NOMO-1 treated with DMSO at 0.1 percent for 48 hours (cell line): Measurements from ENCODE around the gene FNDC3A.

Experiments used
- DNase-seq: peaks from one replicate; lab custom pipeline; 2025; ENCODE audit not compliant: unreplicated experiment; lab: John Stamatoyannopoulos, UW

Gene FNDC3A

DNA sequence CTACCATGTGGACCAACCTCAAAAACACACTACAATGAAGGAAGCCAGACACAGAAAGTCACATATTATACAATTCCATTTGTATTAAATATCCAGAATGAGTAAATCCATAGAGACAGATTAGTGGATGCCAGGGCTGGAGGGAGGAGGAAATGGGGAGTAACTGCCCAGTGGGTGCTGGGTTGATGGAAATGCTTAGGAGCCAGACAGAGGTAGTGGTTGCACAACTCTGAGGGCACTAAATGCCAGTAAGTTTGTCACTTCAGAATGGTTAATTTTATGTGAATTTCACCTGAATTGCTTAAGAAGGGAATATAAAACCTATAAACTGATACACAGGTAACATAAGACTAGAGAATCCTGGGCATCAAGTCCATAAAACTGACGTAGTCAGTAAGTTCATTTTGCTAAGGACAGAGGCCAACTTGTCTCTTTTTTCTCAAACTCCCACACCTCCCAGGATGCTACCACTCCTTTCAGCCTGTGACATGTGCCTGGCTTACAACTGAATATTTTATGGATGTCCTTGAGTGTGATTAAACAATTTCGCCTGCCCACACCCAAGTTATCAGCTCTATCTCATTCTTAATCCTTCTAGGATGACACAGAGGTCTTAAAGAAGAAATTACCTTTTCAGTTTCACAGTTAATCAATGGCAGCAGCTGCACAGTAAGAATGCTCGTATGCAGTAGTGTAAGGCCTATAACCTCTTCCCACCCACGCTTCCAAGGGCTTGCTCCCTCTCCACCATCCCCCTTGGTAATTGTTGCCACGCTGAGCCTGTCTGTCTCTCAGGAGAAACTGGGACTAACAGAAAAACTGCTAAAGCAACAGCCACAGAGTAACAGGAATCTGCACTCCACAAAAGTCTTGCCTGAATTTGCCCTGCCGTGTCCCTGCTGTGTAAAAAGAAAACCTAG, 238.5 kb downstream of the FNDC3A start:
- DNase-seq, result no peak

DNA sequence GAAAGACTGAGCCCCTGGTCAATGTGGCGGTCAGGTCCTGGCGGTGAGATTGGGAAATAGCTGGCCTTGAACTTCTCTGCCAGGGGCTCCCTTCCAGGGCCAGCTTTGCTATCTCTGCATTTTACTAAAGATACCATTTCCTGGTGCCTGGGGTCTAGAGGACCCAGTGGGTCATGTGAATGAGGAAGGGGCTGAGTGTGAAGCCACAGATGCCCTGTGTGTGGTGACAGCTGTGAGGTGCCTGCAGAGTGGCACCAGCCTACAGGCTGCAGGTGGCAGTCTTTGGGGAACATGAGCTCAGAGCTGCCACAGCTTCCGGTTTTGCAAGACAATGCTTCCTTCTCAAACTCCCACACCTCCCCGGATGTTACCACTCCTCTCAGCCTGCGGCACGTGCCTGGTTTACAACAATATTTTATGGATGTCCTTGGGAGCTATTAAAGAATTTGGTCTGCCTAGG, 239.2 kb downstream of the FNDC3A start:
- DNase-seq, result peak; percentile 91

DNA sequence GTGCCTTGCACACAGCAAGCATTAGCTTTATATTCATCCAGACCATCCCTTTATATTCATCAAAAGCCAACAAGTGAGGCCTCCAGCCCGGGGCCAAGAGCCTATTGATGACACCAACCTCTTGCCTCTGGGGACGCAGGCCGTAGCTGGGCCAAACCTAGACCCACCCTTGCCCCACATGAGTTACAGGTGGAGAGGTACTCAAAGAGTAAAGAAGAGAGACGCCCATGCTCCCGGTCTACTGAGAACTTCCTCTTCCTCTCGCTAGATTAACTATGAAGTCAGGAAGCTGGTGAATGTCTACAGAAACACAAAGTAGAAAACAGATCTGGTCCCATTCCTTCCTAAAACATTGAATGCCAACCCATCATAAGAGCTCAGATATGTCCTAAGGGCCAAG, 240.6 kb downstream of the FNDC3A start:
- no peak for DNase-seq

DNA sequence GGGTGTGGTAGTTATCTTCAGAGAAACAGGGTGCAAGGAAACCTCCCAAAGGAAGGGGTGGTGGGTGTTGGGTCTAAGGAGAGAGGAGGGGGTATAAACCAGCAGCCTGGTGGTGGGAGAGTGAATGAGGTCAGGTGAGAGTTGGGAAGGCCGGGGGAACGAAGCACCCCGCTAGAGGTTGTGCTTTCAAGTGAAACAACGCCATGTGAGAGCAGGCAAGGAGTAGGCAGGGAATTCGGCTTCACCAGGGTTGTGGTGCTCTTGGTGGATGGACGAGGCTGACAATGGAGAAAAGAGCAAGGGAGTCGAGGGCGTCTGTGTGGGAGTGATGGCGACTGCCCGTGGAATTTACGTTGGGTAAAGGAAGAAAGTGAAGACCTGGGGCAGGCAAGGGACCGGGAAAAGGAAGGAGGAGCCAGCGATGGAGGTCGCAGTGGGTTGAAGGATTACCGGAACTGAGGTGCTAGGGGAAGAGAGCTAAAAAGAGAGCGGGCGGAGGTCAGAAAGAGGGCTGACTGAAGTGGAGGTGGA, 242.3 kb downstream of the FNDC3A start:
- no peak for DNase-seq

DNA sequence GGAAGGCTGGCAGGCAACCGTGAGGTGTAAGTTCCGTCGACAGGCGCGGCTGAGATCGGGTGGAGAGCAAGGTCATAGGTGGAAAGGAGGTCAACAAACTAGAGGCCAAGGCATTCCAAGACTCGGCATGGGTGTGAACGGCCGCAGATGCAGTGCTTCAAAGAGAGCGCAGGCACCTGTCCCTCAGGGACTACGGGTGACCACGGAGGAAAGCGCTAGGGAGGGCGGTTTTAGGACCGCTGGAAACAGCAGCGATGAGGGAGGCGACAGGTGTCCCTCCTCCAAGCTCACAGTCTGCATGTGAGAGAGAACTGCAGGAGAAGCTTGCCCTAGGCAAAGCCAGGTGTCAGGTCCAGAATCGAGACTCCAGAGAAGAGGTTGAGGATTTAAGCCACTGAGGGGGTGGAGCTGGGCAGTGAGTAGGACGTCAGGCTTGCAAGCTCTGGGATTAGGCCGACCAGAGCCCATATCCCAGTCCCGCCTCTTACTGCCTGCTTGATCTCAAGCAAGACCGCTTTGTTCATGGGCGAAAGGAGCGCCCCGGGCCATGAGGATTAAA, 242.9 kb downstream of the FNDC3A start:
- no peak for DNase-seq

DNA sequence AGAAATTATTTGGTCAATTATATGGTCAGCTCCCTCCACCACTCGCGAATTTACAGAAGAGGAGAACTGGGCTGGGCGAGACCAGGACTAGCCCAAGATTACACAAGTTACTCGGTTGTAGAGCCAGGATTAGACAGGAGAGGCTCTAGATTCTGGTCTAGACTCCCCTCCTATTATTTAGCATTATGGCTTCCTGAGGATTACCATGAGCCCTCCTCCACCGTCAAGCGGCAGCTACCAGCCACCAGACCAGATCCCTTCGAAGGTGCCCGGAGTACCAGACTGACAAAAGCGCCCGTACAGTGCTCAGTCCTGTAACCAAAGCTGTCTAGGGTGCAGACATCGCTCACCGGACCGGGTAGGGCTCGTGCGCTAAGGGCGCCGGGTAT, 243.9 kb downstream of the FNDC3A start:
- no peak for DNase-seq

DNA sequence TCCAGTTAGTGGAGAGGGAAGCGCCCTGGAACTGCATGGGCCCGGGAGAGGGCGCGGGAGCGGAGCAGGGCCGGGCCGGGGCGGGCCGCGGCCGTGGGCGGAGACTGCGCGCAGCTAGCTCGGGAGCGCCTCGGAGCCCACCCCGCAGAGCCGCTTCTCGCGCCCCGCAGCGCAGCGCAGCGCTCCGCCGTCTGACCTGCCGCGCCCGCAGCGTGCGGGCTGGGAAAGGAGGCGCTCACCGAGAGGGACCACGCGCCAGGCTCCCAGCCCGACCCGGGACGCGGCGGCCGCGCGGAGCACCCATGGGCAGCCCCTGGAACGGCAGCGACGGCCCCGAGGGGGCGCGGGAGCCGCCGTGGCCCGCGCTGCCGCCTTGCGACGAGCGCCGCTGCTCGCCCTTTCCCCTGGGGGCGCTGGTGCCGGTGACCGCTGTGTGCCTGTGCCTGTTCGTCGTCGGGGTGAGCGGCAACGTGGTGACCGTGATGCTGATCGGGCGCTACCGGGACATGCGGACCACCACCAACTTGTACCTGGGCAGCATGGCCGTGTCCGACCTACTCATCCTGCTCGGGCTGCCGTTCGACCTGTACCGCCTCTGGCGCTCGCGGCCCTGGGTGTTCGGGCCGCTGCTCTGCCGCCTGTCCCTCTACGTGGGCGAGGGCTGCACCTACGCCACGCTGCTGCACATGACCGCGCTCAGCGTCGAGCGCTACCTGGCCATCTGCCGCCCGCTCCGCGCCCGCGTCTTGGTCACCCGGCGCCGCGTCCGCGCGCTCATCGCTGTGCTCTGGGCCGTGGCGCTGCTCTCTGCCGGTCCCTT, 244.5 kb downstream of the FNDC3A start, which contains the start of gene MLNR:
TSS of gene MLNR (plus strand) at position 303 of the 820 bp plus-strand sequence. CDS start at position 303, 0 bp downstream.
- no peak for DNase-seq

DNA sequence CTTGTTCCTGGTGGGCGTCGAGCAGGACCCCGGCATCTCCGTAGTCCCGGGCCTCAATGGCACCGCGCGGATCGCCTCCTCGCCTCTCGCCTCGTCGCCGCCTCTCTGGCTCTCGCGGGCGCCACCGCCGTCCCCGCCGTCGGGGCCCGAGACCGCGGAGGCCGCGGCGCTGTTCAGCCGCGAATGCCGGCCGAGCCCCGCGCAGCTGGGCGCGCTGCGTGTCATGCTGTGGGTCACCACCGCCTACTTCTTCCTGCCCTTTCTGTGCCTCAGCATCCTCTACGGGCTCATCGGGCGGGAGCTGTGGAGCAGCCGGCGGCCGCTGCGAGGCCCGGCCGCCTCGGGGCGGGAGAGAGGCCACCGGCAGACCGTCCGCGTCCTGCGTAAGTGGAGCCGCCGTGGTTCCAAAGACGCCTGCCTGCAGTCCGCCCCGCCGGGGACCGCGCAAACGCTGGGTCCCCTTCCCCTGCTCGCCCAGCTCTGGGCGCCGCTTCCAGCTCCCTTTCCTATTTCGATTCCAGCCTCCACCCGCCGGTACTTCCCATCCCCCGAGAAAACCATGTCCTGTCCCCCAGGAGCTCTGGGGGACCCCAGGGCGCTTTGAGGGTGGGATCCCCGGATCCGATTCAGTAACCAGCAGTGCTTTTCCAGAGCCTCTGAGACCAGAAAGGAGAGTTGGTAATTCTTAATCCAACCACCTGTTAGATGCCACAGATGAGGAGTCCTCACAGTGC, 245.3 kb downstream of the FNDC3A start:
- no peak for DNase-seq

DNA sequence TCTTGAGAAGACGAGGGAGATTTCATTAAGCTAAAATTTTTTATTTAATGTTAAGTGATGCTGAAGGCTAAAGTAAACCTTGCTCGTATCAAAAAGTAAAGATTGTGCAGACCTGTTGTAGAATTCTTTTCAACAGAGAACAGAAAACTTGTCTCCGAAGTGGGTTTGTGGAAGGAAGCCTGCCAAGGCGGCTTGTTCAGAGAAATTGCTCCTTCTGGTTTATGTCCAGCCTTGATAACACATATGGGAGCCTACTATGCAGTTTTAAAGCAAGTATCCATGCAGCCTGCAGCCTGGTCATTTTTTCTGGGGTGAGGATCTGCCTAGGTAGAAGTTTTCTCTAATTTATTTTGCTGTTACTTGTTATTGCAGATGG, 245.9 kb downstream of the FNDC3A start:
- no peak for DNase-seq

DNA sequence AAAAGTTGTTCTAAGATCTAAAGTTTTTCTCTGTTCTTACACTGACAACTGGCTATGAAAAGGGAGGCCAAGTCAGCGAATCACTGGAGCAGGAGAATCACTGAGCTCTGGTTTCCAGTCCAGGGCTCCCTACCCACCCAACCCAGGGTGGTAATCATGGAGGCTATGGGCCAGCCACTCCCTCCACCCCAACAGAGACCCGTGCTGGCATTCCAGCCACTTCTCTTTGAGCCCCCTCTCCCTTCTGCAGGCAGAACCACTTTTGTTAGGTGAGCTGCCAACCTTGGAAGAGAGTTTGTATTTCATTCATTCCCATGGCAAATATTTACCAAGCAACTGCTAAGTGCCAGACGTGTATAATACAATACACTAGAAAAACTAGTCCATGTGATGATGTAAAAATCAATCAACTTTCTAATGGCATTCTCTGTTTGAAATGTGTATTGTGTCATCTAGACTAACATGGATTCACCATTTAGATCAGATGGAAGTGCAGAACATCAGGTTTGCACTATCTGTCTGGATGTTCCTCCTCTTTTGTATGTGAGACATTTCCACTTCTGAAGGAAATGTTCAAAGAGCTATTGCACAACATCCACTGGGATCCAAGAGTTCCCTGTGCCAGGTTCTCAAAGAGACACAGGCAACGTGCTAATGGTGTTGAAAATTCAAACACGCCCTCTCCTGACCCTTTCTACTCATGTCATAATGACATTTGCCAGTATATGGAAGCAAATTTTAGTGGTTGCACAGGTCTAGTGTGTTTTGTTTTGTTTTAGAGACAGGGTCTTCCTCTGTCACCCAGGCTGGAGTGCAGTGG, 249.7 kb downstream of the FNDC3A start:
- DNase-seq, result peak; percentile 20

DNA sequence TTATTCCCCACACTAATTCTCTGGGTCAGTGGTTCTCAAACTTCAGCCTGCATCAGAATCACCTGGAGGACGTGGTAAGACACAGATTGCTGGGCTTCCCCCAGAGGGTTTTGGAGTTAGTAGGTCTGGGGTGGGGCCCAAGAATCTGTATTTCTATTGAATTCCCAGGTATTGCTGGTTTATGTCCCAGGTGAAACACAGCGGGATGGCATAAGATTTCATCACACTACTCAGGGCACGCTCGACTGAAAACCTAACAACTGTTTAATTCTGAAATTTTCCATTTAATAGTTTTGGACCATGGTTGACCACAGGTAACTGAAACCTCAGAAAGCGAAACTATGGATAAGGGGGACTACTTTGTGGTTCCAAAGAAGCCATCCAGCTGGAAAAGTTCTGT, 250.9 kb downstream of the FNDC3A start:
- DNase-seq, result no peak

DNA sequence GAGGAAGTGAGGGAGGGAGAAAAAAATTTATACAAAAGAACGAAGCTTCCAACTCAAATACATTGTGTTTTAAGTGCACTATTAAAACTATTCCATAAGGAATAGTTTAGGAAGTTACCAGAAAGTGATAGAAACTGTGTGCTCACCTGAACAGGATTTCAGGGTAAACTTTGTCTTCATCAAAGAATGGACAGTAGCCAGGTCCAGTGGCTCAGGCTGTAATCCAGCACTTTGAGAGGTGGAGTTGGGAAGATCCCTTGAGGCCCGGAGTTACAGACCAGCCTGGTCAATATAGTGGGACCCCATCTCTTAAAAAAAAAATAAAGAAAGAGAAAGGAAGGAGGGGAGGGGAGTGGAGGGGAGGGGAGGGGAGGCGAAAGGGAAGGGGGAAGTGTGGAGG, 259.0 kb downstream of the FNDC3A start:
- no peak for DNase-seq

DNA sequence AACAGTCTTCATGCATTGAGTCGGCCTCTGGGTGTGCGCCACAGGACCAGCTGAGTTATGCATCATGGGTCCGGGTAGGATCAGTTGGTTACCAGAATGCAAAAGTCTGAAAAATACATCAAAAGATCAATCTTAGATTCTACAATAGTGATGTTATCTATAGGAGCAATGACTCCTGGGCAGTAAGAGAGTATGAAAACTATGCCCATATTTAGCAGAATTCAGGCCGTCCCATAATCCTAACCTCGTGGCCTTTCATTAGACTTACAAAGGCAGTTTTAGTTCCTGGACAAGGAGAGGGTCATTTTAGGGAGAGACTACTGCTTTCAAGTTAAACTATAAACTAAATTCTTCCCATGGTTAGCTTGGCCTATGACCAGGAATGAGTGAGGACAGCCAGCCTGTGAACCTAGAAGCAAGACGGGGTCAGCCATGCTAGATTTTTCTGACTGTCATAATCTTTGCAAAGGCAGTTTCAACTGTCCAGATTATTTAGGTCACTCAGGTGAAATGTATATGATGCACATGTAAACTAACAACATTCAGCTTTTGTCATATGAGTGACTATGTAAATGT, 260.2 kb downstream of the FNDC3A start:
- no peak for DNase-seq

DNA sequence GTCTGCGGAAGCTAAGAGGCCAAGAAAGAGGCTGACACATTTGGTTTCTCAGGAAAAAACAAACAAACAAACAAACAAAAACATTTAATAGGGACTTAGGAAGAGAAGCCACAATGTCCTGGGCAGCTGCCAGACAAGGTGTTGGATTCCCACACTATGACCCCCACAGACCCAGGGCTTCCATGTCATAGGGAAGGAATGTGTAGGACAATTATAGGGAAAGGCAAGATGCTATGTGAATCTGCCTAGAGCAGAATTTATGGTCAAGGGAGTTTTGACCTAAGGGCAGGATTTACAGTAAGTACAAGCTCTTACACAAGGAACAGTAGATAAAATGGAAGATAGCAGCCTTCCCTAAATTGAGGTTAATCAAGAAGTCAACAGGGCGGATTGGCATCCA, 262.9 kb downstream of the FNDC3A start:
- no peak for DNase-seq

DNA sequence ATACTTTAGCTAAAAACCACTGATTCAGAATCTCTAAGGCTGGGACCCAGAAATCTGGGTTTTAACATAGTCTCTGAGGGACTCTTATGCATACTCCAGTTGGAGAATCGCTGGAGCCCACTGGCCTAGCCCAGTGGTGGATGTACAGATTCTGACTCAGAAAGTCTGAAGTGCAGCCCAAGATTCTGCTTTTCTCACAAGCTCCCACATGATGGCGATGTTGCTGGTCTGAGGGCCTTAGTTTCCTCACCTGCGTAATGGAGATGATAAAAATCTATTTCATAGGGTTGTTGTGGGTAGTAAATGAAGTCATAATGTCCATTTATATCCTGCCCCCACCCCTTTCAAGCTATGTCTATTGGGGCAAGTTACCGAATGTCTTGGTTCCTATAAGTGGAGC, 264.3 kb downstream of the FNDC3A start:
- DNase-seq, result no peak

DNA sequence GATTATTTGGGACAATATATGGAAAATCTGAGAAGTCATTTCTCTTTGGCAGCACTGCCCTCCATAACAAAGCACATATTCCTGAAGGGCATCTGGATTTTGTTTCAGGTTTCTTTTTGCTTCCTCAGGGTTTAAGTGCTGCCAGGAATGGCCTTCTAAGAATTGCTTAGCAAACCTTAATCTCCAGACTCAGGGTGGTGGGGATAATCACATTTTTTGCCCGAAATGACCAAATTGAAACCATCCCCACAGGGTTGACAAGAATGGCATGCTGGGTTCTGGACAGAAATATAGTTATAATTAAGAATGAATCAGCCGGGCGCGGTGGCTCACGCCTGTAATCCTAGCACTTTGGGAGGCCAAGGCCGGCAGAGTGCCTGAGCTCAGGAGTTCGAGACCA, 265.6 kb downstream of the FNDC3A start:
- DNase-seq, result no peak

DNA sequence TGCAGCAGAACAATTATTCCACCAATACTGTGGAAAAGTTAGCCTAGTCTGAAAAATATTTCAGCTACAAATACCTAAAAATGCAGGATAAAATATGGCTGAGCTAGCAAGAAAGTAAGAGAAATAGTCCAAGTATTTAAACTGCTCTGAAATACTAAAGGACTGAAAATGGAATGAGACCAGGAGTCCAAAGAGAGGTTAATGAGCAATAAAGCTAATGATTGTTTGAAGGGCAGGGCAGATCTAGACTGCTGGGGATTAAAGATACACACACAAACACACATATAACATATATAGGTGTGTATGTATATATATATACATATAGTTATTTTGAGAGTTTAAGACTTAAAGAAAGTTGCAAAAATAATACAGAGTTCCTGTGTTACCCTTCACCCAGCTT, 269.4 kb downstream of the FNDC3A start:
- DNase-seq, result no peak

DNA sequence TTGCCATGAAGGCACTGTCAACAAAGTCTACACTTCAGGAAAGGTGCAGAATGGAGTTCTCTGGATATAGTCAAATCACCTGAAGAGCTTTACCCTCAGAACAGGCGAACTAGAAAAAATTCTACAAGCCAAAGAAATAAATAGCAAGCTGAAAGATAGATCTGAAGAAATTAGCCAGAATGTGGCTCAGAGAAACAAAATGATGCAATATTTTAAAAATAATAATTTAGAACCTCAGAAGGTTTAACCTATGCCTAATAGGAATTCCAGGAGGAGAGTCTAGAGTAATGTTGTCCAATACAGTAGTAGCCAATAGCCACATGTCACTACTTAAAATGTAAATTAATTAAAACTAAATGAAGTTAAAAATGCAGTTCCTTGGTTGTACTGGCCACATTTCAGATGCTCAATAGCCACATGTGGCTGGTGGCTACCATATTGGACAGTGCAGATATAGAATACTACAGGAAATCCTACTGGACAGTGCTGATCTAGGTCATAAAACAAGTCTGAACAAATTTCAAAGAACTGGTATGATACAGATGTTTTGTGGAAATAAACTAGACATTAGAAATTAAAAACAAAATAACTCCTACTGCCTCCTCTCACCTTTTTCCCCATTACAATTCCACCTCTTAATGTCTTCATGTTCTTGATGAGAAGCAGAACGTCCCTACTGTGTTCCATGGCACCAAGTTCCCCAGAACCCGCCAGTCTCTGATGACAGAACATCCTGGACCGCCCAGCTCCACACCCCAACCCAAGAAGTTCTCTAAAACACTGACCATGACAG, 271.3 kb downstream of the FNDC3A start:
- no peak for DNase-seq
